Measurements from ENCODE around the gene SDHB.

DNA sequence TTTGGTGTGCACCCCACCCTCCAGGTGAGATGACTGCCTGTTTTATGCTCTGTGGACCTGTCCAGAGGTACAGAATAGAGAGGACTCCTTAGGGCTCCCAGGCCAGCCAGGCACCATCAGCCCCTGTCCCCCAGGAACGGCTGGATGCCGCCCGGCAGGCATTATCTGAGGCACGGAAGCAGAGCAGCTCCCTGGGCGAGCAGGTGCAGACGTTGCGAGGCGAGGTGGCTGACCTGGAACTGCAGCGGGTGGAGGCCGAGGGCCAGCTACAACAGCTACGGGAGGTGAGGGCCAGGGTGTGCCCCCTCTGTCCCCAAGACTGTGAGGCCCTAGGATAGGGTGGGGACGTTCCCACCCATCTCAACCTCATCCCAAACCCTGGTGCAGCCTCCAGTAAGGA, 84.2 kb downstream of the SDHB start:
- TF ChIP-seq, protein P1, sequence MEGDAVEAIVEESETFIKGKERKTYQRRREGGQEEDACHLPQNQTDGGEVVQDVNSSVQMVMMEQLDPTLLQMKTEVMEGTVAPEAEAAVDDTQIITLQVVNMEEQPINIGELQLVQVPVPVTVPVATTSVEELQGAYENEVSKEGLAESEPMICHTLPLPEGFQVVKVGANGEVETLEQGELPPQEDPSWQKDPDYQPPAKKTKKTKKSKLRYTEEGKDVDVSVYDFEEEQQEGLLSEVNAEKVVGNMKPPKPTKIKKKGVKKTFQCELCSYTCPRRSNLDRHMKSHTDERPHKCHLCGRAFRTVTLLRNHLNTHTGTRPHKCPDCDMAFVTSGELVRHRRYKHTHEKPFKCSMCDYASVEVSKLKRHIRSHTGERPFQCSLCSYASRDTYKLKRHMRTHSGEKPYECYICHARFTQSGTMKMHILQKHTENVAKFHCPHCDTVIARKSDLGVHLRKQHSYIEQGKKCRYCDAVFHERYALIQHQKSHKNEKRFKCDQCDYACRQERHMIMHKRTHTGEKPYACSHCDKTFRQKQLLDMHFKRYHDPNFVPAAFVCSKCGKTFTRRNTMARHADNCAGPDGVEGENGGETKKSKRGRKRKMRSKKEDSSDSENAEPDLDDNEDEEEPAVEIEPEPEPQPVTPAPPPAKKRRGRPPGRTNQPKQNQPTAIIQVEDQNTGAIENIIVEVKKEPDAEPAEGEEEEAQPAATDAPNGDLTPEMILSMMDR (conservative IDR thresholded peaks at IDR 0.05; ENCODE audit: low read depth, low read length), result no peak
- no peak for TF ChIP-seq EZH2phosphoT487 (IDR thresholded peaks at IDR 0.05; ENCODE audit: borderline replicate concordance, low read length)
